HCT116 (cell line): ENCODE results near the gene SUGCT.

Source experiments
- EZH2 ChIP-seq: fragments of 200-600 bp; sonication (generic); IDR thresholded peaks from 2 replicates; pipeline ENCODE4 v1.6.1; 2017; ENCODE audit warnings: antibody characterized with exemption, mixed run types
- POLR2AphosphoS5 ChIP-seq: IDR thresholded peaks from 2 replicates; pipeline ENCODE4 v1.6.1; 2011; ENCODE audit warnings: mild to moderate bottlenecking, low read depth, low read length, moderate library complexity
- ZBTB33 ChIP-seq: IDR thresholded peaks from 2 replicates; pipeline ENCODE4 v1.6.1; 2011; ENCODE audit warnings: mild to moderate bottlenecking, low read length, moderate library complexity; ENCODE audit not compliant: insufficient replicate concordance; ENCODE audit errors: extremely low read depth
- ZFX ChIP-seq: fragments of 450-650 bp; IDR thresholded peaks from 2 replicates; pipeline ENCODE4 v1.6.1; 2017
- TF ChIP-seq, protein P1 (sequence below), 3 experiments: fragments of 200-600 bp in 1 of 3; sonication (generic) in 1 of 3; IDR thresholded peaks in 2 of 3; conservative IDR thresholded peaks in 1 of 3; 2 replicates each; pipeline ENCODE4 v1.5.1; 2012 to 2017; ENCODE audit warnings: low read depth in 2 of 3, low read length in 2 of 3, antibody characterized with exemption in 1 of 3, borderline replicate concordance in 1 of 3, control low read depth in 1 of 3, mild to moderate bottlenecking in 1 of 3, mixed read lengths in 1 of 3, mixed run types in 1 of 3, moderate library complexity in 1 of 3; ENCODE audit not compliant: insufficient read depth in 1 of 3

- TF ChIP-seq, protein P1, sequence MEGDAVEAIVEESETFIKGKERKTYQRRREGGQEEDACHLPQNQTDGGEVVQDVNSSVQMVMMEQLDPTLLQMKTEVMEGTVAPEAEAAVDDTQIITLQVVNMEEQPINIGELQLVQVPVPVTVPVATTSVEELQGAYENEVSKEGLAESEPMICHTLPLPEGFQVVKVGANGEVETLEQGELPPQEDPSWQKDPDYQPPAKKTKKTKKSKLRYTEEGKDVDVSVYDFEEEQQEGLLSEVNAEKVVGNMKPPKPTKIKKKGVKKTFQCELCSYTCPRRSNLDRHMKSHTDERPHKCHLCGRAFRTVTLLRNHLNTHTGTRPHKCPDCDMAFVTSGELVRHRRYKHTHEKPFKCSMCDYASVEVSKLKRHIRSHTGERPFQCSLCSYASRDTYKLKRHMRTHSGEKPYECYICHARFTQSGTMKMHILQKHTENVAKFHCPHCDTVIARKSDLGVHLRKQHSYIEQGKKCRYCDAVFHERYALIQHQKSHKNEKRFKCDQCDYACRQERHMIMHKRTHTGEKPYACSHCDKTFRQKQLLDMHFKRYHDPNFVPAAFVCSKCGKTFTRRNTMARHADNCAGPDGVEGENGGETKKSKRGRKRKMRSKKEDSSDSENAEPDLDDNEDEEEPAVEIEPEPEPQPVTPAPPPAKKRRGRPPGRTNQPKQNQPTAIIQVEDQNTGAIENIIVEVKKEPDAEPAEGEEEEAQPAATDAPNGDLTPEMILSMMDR (IDR thresholded peaks at IDR 0.05 in 2 of 3, conservative IDR thresholded peaks at IDR 0.05 in 1 of 3; ENCODE audit: borderline replicate concordance in 1 of 3, insufficient read depth in 1 of 3, low read depth in 2 of 3, low read length in 2 of 3) = no peak
- TF ChIP-seq ZBTB33 = no peak
- no peak for TF ChIP-seq ZFX
- no peak for TF ChIP-seq POLR2AphosphoS5
- no peak for TF ChIP-seq EZH2
Measured at GRCh38 chr7:40749877-40750276, 615.1 kb downstream of the SUGCT start.
